Uterus (tissue), 4 donors: ENCODE results near the gene ARMH4. TPM values are rescaled to one million over a fixed set of nuclear protein-coding genes. Genes with fewer than 3 reads are reported as not detected.

ENCODE experiments used
- DNase-seq, 2 donors: peaks; one replicate each; pipeline ENCODE4 v3.0.0-alpha.2; 2019 to 2020
- H3K27ac ChIP-seq, 2 donors: fragments of 200-600 bp; sonication (generic); 1 replicate in 1 of 2; 2 replicates in 1 of 2; pipeline ENCODE4 v1.5.1; 2016 to 2018
- H3K27me3 ChIP-seq, 2 donors: fragments of 200-600 bp; sonication (generic); one replicate each; pipeline ENCODE4 v1.5.1; 2018 to 2019; ENCODE audit warnings: control low read depth in 1 of 2
- H3K36me3 ChIP-seq, 2 donors: fragments of 200-600 bp; sonication (generic); one replicate each; pipeline ENCODE4 v1.5.1; 2019; ENCODE audit warnings: control low read depth in 1 of 2
- H3K4me1 ChIP-seq, 2 donors: fragments of 200-600 bp; sonication (generic); one replicate each; pipeline ENCODE4 v1.5.1; 2018 to 2019; ENCODE audit warnings: control low read depth in 1 of 2
- H3K4me3 ChIP-seq, 2 donors: fragments of 200-600 bp; sonication (generic); 1 replicate in 1 of 2; 2 replicates in 1 of 2; pipeline ENCODE4 v1.5.1; 2018 to 2019; ENCODE audit warnings: mild to moderate bottlenecking in 1 of 2
- H3K9me3 ChIP-seq, 2 donors: fragments of 200-600 bp; sonication (generic); one replicate each; pipeline ENCODE4 v1.5.1; 2019; ENCODE audit warnings: control low read depth in 1 of 2
- POLR2A ChIP-seq, 2 donors: fragments of 450-650 bp; IDR thresholded peaks; one replicate each; pipeline ENCODE4 v1.6.1; 2016; ENCODE audit warnings: antibody characterized with exemption in 2 of 2, mild to moderate bottlenecking in 1 of 2, moderate library complexity in 1 of 2
- intact Hi-C: fragments of 100-400 bp; cut with DNase I; formaldehyde crosslinking; loops from one replicate; pipeline ENCODE4 v1.15.1; 2023; ENCODE audit warnings: low total_unique reads
- total RNA-seq, 4 donors: library from RNA; depleted of rRNA in 3 of 4; stranded (reverse); fragments of >200 nt in 3 of 4; gene quantifications; one replicate each; pipeline versions ENCODE4 v1.1.0 to v1.2.4, GENCODE V29; 2014 to 2023
- TF ChIP-seq, protein P1 (sequence below), 4 experiments: fragments of 200-600 bp in 2 of 4; fragments of 450-650 bp in 2 of 4; sonication (generic) in 2 of 4; IDR thresholded peaks; one replicate each; pipeline ENCODE4 v1.5.1; 2016 to 2019; ENCODE audit warnings: antibody characterized with exemption in 4 of 4, mild to moderate bottlenecking in 2 of 4, moderate library complexity in 1 of 4
- donor health status: DM: yes; HTN: yes; CAD: no.

The ARMH4 gene
- total RNA-seq, 4 donors from 2014 or later, result 8.2 to 49.9 (median 11.2) TPM

DNA sequence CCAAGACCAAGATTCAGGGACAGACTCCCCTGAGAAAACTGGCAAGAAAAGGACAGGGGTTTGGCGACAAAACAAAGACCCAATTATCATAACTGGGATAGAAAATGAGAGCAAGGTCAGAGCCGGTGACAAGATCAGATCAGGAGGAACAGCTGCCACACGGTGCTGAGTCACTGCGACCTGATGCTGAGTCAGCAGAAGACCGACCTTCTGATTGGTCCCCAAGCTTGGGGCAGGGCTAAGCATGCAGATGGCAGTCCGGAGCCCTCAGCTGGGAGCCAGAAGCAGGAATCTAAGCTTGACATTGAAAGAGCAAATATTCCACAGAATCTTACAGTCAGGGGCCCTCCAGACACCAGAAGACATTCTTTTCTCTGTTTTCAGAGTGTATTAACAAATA, 19.1 kb upstream of the ARMH4 start:
- H3K9me3 ChIP-seq, result no peaks in the 10 kb centered on the region
- no peak for TF ChIP-seq POLR2A (IDR thresholded peaks at IDR 0.05)
- TF ChIP-seq, protein P1, sequence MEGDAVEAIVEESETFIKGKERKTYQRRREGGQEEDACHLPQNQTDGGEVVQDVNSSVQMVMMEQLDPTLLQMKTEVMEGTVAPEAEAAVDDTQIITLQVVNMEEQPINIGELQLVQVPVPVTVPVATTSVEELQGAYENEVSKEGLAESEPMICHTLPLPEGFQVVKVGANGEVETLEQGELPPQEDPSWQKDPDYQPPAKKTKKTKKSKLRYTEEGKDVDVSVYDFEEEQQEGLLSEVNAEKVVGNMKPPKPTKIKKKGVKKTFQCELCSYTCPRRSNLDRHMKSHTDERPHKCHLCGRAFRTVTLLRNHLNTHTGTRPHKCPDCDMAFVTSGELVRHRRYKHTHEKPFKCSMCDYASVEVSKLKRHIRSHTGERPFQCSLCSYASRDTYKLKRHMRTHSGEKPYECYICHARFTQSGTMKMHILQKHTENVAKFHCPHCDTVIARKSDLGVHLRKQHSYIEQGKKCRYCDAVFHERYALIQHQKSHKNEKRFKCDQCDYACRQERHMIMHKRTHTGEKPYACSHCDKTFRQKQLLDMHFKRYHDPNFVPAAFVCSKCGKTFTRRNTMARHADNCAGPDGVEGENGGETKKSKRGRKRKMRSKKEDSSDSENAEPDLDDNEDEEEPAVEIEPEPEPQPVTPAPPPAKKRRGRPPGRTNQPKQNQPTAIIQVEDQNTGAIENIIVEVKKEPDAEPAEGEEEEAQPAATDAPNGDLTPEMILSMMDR (IDR thresholded peaks at IDR 0.05), result no peak
- peak; percentile 43 to 63 for DNase-seq
- no peak overlapping the region for H3K27ac ChIP-seq
- intact Hi-C loops, result no loop called here
- no peaks in the 10 kb centered on the region for H3K36me3 ChIP-seq
- no peaks in the 10 kb centered on the region for H3K4me1 ChIP-seq
- H3K27me3 ChIP-seq, result no peaks in the 10 kb centered on the region
- H3K4me3 ChIP-seq, result no peak overlapping the region

DNA sequence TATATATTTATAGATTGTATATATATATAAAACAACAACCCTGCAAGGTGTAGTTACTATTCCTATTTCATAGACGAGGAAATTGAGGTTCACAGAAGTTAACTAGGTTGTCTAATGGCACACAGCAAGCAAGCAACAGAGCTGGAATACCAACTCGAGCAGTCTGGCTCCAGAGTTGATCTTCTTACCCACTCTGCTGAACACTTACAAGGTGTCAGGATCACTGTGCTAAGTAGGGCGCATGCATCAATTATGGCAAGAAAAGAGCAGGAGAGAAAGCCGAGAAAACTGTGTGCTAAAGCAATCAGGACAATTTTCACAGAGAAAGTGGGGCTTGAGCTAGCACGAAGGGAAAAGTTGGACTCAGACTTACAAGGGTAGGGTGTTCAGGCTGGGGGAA, 15.9 kb upstream of the ARMH4 start:
- no peak for TF ChIP-seq POLR2A (IDR thresholded peaks at IDR 0.05)
- TF ChIP-seq, protein P1 (IDR thresholded peaks at IDR 0.05), result no peak

DNA sequence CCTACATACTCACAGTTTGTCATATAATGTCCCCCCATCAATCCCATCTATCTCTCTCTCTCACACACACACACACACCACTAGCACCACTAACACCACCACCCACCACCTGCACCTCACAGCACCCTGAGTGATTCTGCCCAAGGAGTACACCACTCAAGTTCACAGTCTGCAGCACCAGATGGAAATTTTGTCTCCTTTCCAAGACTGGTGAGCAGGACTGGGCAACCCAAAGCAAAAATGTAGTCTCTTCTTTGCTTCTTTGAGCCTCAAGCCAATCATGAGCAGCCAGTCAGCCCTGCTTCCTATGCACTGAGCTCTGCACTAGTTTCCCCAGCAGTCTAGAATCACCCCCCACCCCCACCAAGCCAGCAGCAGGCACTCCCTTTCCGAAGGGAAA, 15.0 kb upstream of the ARMH4 start:
- H3K9me3 ChIP-seq, result no peaks in the 10 kb centered on the region
- no peaks in the 10 kb centered on the region for H3K36me3 ChIP-seq
- TF ChIP-seq, protein P1 (IDR thresholded peaks at IDR 0.05), result no peak
- no peak for TF ChIP-seq POLR2A (IDR thresholded peaks at IDR 0.05)
- H3K4me1 ChIP-seq, result no peaks in the 10 kb centered on the region
- no peak overlapping the region for H3K27ac ChIP-seq
- intact Hi-C loops, result no loop called here
- no peaks in the 10 kb centered on the region for H3K27me3 ChIP-seq
- no peak overlapping the region for H3K4me3 ChIP-seq
- DNase-seq, result no peak

More for the DNA sequence above, 15.9 kb upstream of the ARMH4 start:
- no peak for DNase-seq
- intact Hi-C loops, result no loop called here
- Histone ChIP-seq H3K36me3 (no peaks in the 10 kb centered on the region), H3K9me3 (no peaks in the 10 kb centered on the region), H3K27ac (no peak overlapping the region), H3K4me3 (no peak overlapping the region), H3K27me3 (no peaks in the 10 kb centered on the region), H3K4me1 (no peaks in the 10 kb centered on the region)

DNA sequence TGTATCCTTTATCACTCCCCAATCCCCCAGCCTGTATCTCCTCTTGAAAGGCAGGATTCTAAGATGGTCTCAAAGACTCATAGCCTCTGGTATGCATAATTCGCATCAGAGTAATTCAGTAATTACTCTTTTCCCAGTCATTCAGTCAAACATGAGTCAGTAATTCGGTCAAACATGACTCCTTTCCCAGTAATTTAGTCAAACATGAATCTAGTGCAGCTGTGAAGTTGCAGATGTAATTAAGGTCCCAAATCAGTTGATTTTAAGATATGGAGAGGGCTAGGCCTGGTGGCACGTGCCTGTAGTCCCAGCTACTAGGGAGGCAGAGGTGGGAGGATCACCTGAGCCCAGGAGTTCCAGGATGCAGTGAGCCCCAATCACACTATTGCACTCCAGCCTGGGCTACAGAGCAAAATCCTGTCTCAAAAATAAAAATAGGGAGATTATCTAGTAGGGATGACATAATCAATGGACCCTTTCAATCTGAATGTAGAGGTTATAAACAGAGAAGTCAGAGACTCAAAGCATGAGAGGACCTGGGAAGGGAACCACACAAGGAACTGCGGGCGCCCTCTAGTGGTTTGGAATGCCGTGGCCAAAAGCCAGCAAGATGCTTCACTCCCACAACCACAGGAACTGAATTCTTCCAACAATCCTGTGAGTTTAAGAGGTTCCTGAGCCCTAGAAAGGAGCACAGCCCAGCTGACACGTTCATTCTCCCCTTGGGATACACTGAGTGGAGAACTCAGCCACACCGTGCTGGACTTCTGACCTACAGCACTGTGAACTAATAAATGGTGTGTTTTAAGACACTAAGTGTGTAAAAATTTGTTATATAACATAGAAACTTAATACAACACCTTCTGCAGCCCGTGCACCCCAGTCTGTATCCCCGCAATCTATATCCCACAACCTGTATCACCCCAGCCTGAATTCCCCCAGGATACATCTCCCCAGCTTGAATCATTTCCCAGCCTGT, 14.3 kb upstream of the ARMH4 start:
- Histone ChIP-seq H3K9me3 (no peaks in the 10 kb centered on the region), H3K4me1 (no peaks in the 10 kb centered on the region), H3K4me3 (no peak overlapping the region), H3K27ac (no peak overlapping the region), H3K36me3 (no peaks in the 10 kb centered on the region), H3K27me3 (no peaks in the 10 kb centered on the region)
- intact Hi-C loops, result no loop called here
- TF ChIP-seq, protein P1 (IDR thresholded peaks at IDR 0.05), result peak; percentile 60 to 82 (median 66)
- no peak for TF ChIP-seq POLR2A (IDR thresholded peaks at IDR 0.05)
- peak; percentile 86 to 87 for DNase-seq

DNA sequence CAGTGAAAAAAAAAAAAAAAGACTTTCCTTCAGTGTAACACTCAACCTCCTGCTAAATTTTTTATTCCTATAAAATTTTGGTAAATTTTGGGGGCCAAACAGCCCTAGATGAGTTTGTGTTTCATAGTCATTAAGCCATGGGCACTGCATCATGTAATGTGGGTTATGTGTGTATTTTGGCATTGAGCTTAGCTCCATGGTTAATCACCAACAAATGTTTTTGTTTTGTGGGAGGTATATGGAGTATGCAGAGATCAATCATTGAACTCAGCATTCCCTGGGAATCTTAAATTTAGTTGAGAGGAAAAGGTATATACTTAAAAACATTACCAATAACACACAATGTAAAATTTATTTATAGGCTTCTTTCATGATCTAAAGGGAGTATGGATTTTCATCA, 8.5 kb upstream of the ARMH4 start:
- H3K36me3 ChIP-seq, result no peaks in the 10 kb centered on the region
- intact Hi-C loops, result no loop called here
- H3K27me3 ChIP-seq, result peaks cover 0 to 4% of the 10 kb centered on the region in 2 donors
- H3K27ac ChIP-seq, result no peak overlapping the region
- H3K4me1 ChIP-seq, result no peaks in the 10 kb centered on the region
- H3K9me3 ChIP-seq, result no peaks in the 10 kb centered on the region
- DNase-seq, result no peak
- no peak overlapping the region for H3K4me3 ChIP-seq
- TF ChIP-seq, protein P1 (IDR thresholded peaks at IDR 0.05), result no peak
- no peak for TF ChIP-seq POLR2A (IDR thresholded peaks at IDR 0.05)
